B cell (primary cell): ENCODE data around the gene ZNF609.

Experiments used
- CTCF ChIP-seq: fragments of 200-600 bp; IDR thresholded peaks from one replicate; pipeline ENCODE4 v1.8.0; 2022; ENCODE audit warnings: antibody characterized with exemption, mild to moderate bottlenecking
- EZH2 ChIP-seq: IDR thresholded peaks from 2 replicates; pipeline ENCODE4 v1.6.1; 2012; ENCODE audit warnings: borderline replicate concordance, low read depth, mild to moderate bottlenecking, moderate library complexity, low read length; ENCODE audit not compliant: insufficient read depth, poor library complexity, severe bottlenecking

- TF ChIP-seq CTCF, result no peak
- TF ChIP-seq EZH2, result no peak
Measured at GRCh38 chr15:64461721-64462162, 1.4 kb downstream of the ZNF609 start.
